Panc1 (cell line): ENCODE results near the gene ELOB. TPM values are rescaled to one million over a fixed set of nuclear protein-coding genes. Genes with fewer than 3 reads are reported as not detected.

Experiments
- ATAC-seq: fragments of 200-7000 bp; cut with Tn5 transposase; 2 replicates; pipeline ENCODE4 v1.9.1; 2020; ENCODE audit warnings: mild to moderate bottlenecking, moderate library complexity
- BruUV-seq: library from RNA; stranded (reverse); fragments of 400-500 nt; replicated peaks from 2 replicates; lab custom pipeline; 2021; lab: Mats Ljungman, UMichigan
- CTCF ChIA-PET: fragments of 300-600 bp; sonication (Branson Sonifier 250); formaldehyde crosslinking; loops from one replicate; lab custom pipeline; 2022; ENCODE audit warnings: antibody characterized with exemption; lab: Charles Lee
- POLR2A ChIA-PET: fragments of 300-600 bp; sonication (Branson Sonifier 250); formaldehyde crosslinking; loops from one replicate; lab custom pipeline; 2022; ENCODE audit warnings: antibody characterized with exemption; lab: Charles Lee
- DNase-seq: peaks from one replicate; pipeline ENCODE4 v3.0.0-alpha.2; 2010; ENCODE audit warnings: low read depth, low spot score
- H3K27ac ChIP-seq: 2 replicates; pipeline ENCODE4 v1.5.1; 2011; ENCODE audit warnings: mild to moderate bottlenecking, low read length, inconsistent platforms
- H3K27me3 ChIP-seq: fragments of 200-500 bp; sonication (Bioruptor generic); 2 replicates; pipeline ENCODE4 v1.6.0; 2014; ENCODE audit warnings: low read length, inconsistent platforms; ENCODE audit not compliant: control insufficient read depth, insufficient read depth
- H3K36me3 ChIP-seq: fragments of 200-500 bp; sonication (Bioruptor generic); 2 replicates; pipeline ENCODE4 v1.5.1; 2014; ENCODE audit warnings: inconsistent platforms, mild to moderate bottlenecking, low read length, moderate library complexity; ENCODE audit not compliant: control insufficient read depth, insufficient read depth
- H3K4me1 ChIP-seq: 2 replicates; pipeline ENCODE4 v1.5.1; 2011; ENCODE audit warnings: inconsistent platforms, mild to moderate bottlenecking, low read length, moderate library complexity; ENCODE audit not compliant: control insufficient read depth, insufficient read depth
- H3K4me3 ChIP-seq, 2 experiments: 2 replicates each; pipeline ENCODE4 v1.5.1; 2011 to 2012; ENCODE audit warnings: low read depth in 2 of 2, low read length in 2 of 2, mild to moderate bottlenecking in 2 of 2, inconsistent platforms in 1 of 2, moderate library complexity in 1 of 2
- H3K9me3 ChIP-seq: fragments of 200-500 bp; sonication (Bioruptor generic); 2 replicates; pipeline ENCODE4 v1.5.1; 2014; ENCODE audit warnings: low read depth, mild to moderate bottlenecking, inconsistent platforms, low read length, moderate library complexity; ENCODE audit not compliant: control insufficient read depth, insufficient read depth
- CTCF ChIP-seq: fragments of 450-650 bp; IDR thresholded peaks from 2 replicates; pipeline ENCODE4 v1.5.1; 2017; ENCODE audit warnings: mild to moderate bottlenecking
- POLR2AphosphoS5 ChIP-seq: IDR thresholded peaks from 2 replicates; pipeline ENCODE4 v1.6.1; 2012; ENCODE audit warnings: mild to moderate bottlenecking, low read depth, low read length, moderate library complexity
- REST ChIP-seq, 2 experiments: IDR thresholded peaks; 2 replicates each; pipeline ENCODE4 v1.6.1; 2011 to 2012; ENCODE audit warnings: low read depth in 2 of 2, control low read depth in 1 of 2, low read length in 1 of 2, mild to moderate bottlenecking in 1 of 2, moderate library complexity in 1 of 2; ENCODE audit not compliant: insufficient read depth in 1 of 2
- SIN3A ChIP-seq: IDR thresholded peaks from 2 replicates; pipeline ENCODE4 v1.6.1; 2012; ENCODE audit warnings: low read depth, mild to moderate bottlenecking, low read length, moderate library complexity, borderline replicate concordance; ENCODE audit not compliant: insufficient read depth
- TCF7L2 ChIP-seq: IDR thresholded peaks from 2 replicates; pipeline ENCODE4 v1.6.1; 2011; ENCODE audit warnings: mild to moderate bottlenecking, low read depth, low read length, inconsistent platforms
- in situ Hi-C: cut with HindIII; loops from 2 replicates; pipeline ENCODE4 v1.10.0; 2016; ENCODE audit warnings: low sequenced_read_pairs, low pct_unique_long_range_greater_than_20kb
- intact Hi-C: fragments of 100-400 bp; cut with micrococcal nuclease; formaldehyde crosslinking; loops from one replicate; pipeline ENCODE4 v1.10.0; 2022; ENCODE audit not compliant: unreplicated experiment
- total RNA-seq: library from RNA; stranded (reverse); gene quantifications from one replicate; pipeline ENCODE4 v1.2.1, GENCODE V29; 2021; ENCODE audit not compliant: unreplicated experiment

ELOB gene
- total RNA-seq, 1 experiment from 2014 or later: 642 TPM

GRCh38 chr16:2774161-2774891 lies 2.8 kb downstream of the ELOB start:
- no peaks in the 10 kb centered on the region for H3K9me3 ChIP-seq
- no peaks in the 10 kb centered on the region for H3K27me3 ChIP-seq
- peak overlapping the region; percentile 98 for H3K27ac ChIP-seq
- peaks cover 9% of the 10 kb centered on the region for H3K36me3 ChIP-seq
- peaks cover 69% of the 10 kb centered on the region for H3K4me1 ChIP-seq
- H3K4me3 ChIP-seq: peak overlapping the region in 1 of 2 experiments; percentile 88; a peak in 2 of 4 replicates
- ChIA-PET CTCF (no interaction called here), POLR2A (interaction anchor here (0.6 to 0.7 kb wide), 3 partner anchors 101 to 1519 kb away, joined by 3 to 6 read pairs (median 4); no protein-coding TSS in a partner anchor)
- intact Hi-C loops: loop anchor here (5.0 kb wide), 1 partner anchor 63 kb away; no protein-coding TSS in a partner anchor
- DNase-seq: no peak
- TF ChIP-seq SIN3A: no peak
- TF ChIP-seq POLR2AphosphoS5: no peak
- no peak for TF ChIP-seq REST (IDR thresholded peaks at IDR 0.05; ENCODE audit: insufficient read depth in 1 of 2, low read depth in 2 of 2, low read length in 1 of 2)
- TF ChIP-seq CTCF: no peak
- TF ChIP-seq TCF7L2: no peak
- in situ Hi-C loops: no loop called here
- TSS peak; percentile 58 for BruUV-seq
- no peak for ATAC-seq

- H3K27ac ChIP-seq: peak overlapping the region; percentile 98
- peaks cover 77% of the 10 kb centered on the region for H3K4me1 ChIP-seq
- H3K9me3 ChIP-seq: no peaks in the 10 kb centered on the region
- no peak for TF ChIP-seq SIN3A
- TF ChIP-seq CTCF: no peak
- no peak for TF ChIP-seq REST (IDR thresholded peaks at IDR 0.05; ENCODE audit: insufficient read depth in 1 of 2, low read depth in 2 of 2, low read length in 1 of 2)
- no peak for TF ChIP-seq TCF7L2
- TF ChIP-seq POLR2AphosphoS5: no peak
- no peak for ATAC-seq
- intact Hi-C loops (loop anchor here (5.0 kb wide), 1 partner anchor 64 kb away; no protein-coding TSS in a partner anchor), in situ Hi-C loops (no loop called here)
- CTCF ChIA-PET: interaction anchor here (0.6 kb wide), 1 partner anchor 147 kb away, joined by 3 read pairs; no protein-coding TSS in a partner anchor
- no peaks in the 10 kb centered on the region for H3K27me3 ChIP-seq
- POLR2A ChIA-PET: interaction anchor here (0.6 to 0.7 kb wide), 2 partner anchors 102 to 1519 kb away, joined by 3 to 6 read pairs; no protein-coding TSS in a partner anchor
- no peak overlapping the region for H3K4me3 ChIP-seq
- no peak for DNase-seq
- no TSS peak for BruUV-seq
- peaks cover 9% of the 10 kb centered on the region for H3K36me3 ChIP-seq
Observed at GRCh38 chr16:2773188-2773968, 3.7 kb downstream of the ELOB start.
